AG09319 (cell line): ENCODE results near the gene EXOC6B.

ENCODE experiments used
- DNase-seq: peaks from one replicate; pipeline ENCODE4 v3.0.0-alpha.2; 2010; ENCODE audit warnings: low read depth; ENCODE audit errors: extremely low read depth
- CTCF ChIP-seq: IDR thresholded peaks from 2 replicates; pipeline ENCODE4 v1.5.1; 2011; ENCODE audit warnings: low read depth, mild to moderate bottlenecking, inconsistent platforms, low read length, moderate library complexity

Gene EXOC6B

DNA sequence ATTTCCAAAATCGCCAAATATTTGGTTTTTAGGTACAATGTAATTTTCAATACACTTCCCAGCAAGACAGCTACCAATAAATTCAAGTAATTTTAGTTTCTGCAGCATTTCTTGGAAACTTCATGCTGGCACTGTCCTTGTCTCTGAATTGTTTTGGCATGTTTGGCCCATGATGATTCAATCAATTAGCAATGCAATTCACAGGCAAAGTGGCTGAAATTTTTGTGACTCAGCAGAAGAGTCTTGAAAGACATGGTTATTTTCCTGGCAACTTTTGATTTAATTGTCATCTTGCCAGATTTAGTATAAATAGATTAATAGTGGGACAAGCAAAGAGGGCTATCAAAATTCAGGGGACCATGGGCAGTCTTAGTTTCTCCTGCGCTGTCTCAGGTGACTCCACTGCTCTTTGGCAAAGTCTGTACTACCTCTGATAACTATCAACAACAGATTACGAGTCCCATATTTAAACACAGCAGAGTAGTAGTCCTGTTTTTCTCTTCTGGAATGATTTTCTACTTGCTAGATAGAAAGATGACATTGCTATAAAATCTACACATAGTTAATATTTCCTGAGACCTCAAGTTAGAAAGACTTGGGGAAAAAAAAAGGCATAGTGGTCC is 589.3 kb downstream of the EXOC6B start:
- TF ChIP-seq CTCF, result no peak
- DNase-seq, result peak; percentile 56

DNA sequence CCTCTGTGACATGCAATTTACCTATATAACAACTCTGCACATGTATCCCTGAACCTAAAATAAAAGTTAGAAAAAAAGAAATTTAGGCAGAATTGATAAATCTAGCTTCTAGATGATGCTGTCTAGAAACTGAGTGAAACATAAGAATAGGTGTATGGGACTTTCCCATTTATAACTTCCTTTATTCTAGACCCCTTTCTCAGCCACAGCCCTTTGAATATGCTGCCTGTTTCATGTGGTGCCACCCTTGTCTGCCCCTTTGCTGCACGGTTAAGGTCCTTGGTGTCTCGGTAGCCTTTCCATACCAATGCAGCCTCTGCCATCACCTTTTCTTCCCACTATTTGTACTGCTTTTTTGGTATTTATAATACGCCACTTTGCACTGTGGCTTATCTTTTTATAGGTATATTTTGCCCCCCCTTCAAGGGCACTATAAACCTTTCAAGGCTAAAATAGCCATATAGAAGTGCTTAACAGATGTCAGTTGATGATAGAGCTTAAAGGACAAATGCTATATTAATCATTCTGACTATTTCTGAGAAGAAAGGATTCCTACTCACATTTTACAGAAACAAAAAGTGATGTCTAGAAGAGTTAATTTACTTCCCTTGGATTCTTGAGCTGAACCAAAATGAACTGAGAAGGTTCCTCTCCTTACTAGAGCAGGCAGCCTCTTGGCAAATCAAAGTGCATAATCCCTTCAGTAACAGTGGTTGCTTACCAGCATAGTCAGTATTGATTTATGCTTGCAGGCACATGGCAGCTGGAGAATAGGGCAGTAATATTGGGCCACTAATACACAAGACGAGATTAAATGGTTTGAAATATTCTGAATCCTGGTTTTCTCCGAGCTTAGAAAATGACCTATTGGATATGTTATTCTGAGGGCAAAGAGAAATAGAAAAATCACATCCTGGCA is 590.1 kb downstream of the EXOC6B start:
- DNase-seq, result no peak
- TF ChIP-seq CTCF, result no peak

GRCh38 chr2:72233211-72233610 is 592.6 kb downstream of the EXOC6B start:
- no peak for DNase-seq
- no peak for TF ChIP-seq CTCF

- DNase-seq, result no peak
- TF ChIP-seq CTCF, result no peak
These were observed 602.8 kb downstream of the EXOC6B start for GRCh38 chr2:72222829-72223564.

- TF ChIP-seq CTCF, result no peak
- no peak for DNase-seq
These were observed 605.7 kb downstream of the EXOC6B start for GRCh38 chr2:72220170-72220569.

- no peak for DNase-seq
- TF ChIP-seq CTCF, result no peak
These were observed 611.2 kb downstream of the EXOC6B start for GRCh38 chr2:72214429-72215143.
